ENCODE data around the gene ME2. TPM values are rescaled to one million over a fixed set of nuclear protein-coding genes. Genes with fewer than 3 reads are reported as not detected.

Gene ME2
- total and polyA plus RNA-seq, 2 donors (not counting 3 experiments of a cell fraction or from before 2014, with no cell fraction given): 28.6 to 42.4 TPM

DNA sequence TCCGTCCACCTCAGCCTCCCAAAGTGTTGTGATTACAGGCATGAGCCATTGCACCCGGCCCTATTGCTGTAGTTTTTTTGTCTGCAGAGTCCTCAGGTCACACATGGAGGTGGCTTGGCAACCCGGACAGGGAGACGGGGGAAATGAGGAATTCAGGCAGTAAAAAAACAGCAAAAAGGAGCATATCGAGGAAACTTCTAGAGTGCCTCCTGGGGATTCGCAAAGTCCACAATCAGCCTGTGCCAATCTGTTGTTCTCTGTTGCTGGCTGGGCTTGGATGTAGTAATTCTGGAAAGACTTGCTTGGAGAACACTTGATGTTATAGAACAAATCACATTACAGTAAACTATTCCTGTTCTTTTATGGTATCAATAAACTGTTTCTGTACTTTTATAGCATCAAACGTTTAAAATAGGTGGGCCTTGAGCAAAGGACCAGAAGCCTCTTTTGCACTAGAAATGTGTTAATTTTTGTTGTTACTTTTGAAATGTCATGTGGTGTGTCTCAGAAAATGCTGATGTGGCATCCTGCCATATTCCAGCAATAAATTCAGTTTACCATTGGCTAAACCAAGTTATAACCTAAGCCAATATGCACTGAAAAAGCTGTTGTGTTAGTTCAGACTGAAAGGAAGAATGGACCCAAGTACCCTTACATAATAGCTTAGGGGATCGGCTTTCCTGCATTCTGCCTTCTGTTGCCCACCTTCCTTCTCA is 103.3 kb downstream of the ME2 start:
- H3K4me3 ChIP-seq (replicated peaks in 1 of 3; ENCODE audit: insufficient read depth in 1 of 3, low read depth in 1 of 3, low read length in 3 of 3): no peak overlapping the region
- no TSS peak for BruUV-seq (replicated peaks)
- no peaks in the 10 kb centered on the region for H3K79me2 ChIP-seq (ENCODE audit: control insufficient read depth, insufficient read depth, low read length)
- no peaks in the 10 kb centered on the region for H3K27me3 ChIP-seq (ENCODE audit: control insufficient read depth in 2 of 2, insufficient read depth in 2 of 2, low read length in 2 of 2)
- intact Hi-C loops (cut with micrococcal nuclease): no loop called here
- H3K4me2 ChIP-seq (ENCODE audit: insufficient read depth, low read length): no peak overlapping the region
- H3K36me3 ChIP-seq (ENCODE audit: control insufficient read depth in 2 of 2, extremely low read depth in 1 of 2, insufficient read depth in 2 of 2, low read length in 2 of 2): peaks cover 0 to 3% of the 10 kb centered on the region in 2 experiments
- TF ChIP-seq, protein P1, sequence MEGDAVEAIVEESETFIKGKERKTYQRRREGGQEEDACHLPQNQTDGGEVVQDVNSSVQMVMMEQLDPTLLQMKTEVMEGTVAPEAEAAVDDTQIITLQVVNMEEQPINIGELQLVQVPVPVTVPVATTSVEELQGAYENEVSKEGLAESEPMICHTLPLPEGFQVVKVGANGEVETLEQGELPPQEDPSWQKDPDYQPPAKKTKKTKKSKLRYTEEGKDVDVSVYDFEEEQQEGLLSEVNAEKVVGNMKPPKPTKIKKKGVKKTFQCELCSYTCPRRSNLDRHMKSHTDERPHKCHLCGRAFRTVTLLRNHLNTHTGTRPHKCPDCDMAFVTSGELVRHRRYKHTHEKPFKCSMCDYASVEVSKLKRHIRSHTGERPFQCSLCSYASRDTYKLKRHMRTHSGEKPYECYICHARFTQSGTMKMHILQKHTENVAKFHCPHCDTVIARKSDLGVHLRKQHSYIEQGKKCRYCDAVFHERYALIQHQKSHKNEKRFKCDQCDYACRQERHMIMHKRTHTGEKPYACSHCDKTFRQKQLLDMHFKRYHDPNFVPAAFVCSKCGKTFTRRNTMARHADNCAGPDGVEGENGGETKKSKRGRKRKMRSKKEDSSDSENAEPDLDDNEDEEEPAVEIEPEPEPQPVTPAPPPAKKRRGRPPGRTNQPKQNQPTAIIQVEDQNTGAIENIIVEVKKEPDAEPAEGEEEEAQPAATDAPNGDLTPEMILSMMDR (IDR thresholded peaks at IDR 0.05; ENCODE audit: extremely low read depth in 1 of 2, insufficient read depth in 1 of 2, low read depth in 1 of 2, low read length in 2 of 2): no peak
- TF ChIP-seq MYC (IDR thresholded peaks at IDR 0.05; ENCODE audit: low read depth, low read length) (no peak), EZH2 (IDR thresholded peaks at IDR 0.05; ENCODE audit: borderline replicate concordance, low read depth, low read length, severe bottlenecking) (no peak), JUN (IDR thresholded peaks at IDR 0.05; ENCODE audit: borderline replicate concordance, insufficient read depth, insufficient read length, low read depth) (no peak), POLR2AphosphoS5 (IDR thresholded peaks at IDR 0.05; ENCODE audit: insufficient read depth, low read depth, low read length) (no peak), FOS (IDR thresholded peaks at IDR 0.05; ENCODE audit: borderline replicate concordance, insufficient read depth, low read length) (no peak), GATA2 (IDR thresholded peaks at IDR 0.05; ENCODE audit: insufficient read depth, insufficient read length, low read depth, low read length) (no peak), POLR2A (IDR thresholded peaks at IDR 0.05; ENCODE audit: low read depth, low read length) (no peak)
- TF ChIP-seq, protein P2, sequence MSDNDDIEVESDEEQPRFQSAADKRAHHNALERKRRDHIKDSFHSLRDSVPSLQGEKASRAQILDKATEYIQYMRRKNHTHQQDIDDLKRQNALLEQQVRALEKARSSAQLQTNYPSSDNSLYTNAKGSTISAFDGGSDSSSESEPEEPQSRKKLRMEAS (IDR thresholded peaks at IDR 0.05; ENCODE audit: insufficient read depth, insufficient read length): no peak
- H3K9me3 ChIP-seq (replicated peaks; ENCODE audit: control insufficient read depth, insufficient read depth, low read length): no peaks in the 10 kb centered on the region
- no peak overlapping the region for H3K9ac ChIP-seq (replicated peaks; ENCODE audit: extremely low read depth, insufficient read depth, low read length)
- H3K4me1 ChIP-seq (ENCODE audit: control insufficient read depth, extremely low read depth, insufficient read depth, low read length): no peaks in the 10 kb centered on the region
- H2AFZ ChIP-seq (ENCODE audit: low read depth, low read length): no peak overlapping the region
- DNase-seq (ENCODE audit: low read depth, low spot score) (no peak), FAIRE-seq (no peak)
- ChIA-PET CTCF (no interaction called here), POLR2A (no interaction called here)
- no peaks in the 10 kb centered on the region for H3K9me1 ChIP-seq (replicated peaks; ENCODE audit: control insufficient read depth, extremely low read depth, insufficient read depth, low read length)
- H3K27ac ChIP-seq (ENCODE audit: insufficient read depth, low read depth, low read length): no peak overlapping the region
- H4K20me1 ChIP-seq (replicated peaks; ENCODE audit: control insufficient read depth, extremely low read depth, insufficient read depth, low read length): no peaks in the 10 kb centered on the region
- dilution Hi-C loops (cut with MboI; ENCODE audit: extremely low pct_ligation_motif_present, low sequenced_read_pairs): no loop called here

Data from endothelial cell of umbilical vein (primary cell).